IMR-90 (cell line): ENCODE results near the gene LIMK2. TPM values are rescaled to one million over a fixed set of nuclear protein-coding genes. Genes with fewer than 3 reads are reported as not detected.

ENCODE experiments used
- ATAC-seq: fragments of 200-7000 bp; cut with Tn5 transposase; 2 replicates; pipeline ENCODE4 v1.9.1; 2020; ENCODE audit warnings: low read depth, mild to moderate bottlenecking, moderate library complexity
- BruUV-seq: library from RNA; stranded (reverse); fragments of 400-500 nt; replicated peaks from 2 replicates; lab custom pipeline; 2021; lab: Mats Ljungman, UMichigan
- CTCF ChIA-PET: fragments of 300-600 bp; formaldehyde crosslinking; extraction: SDS; loops from one replicate; lab custom pipeline; 2021; ENCODE audit warnings: antibody characterized with exemption; lab: Yijun Ruan, JAX
- POLR2A ChIA-PET: fragments of 300-600 bp; sonication (Branson Sonifier 250); formaldehyde crosslinking; loops from one replicate; lab custom pipeline; 2022; ENCODE audit warnings: antibody characterized with exemption; ENCODE audit not compliant: unreplicated experiment; lab: Charles Lee
- DNase-seq: peaks from one replicate; pipeline ENCODE4 v3.0.0; 2013
- H2AFZ ChIP-seq: replicated peaks from 2 replicates; pipeline ENCODE3; 2013; ENCODE audit warnings: low read length, mild to moderate bottlenecking; ENCODE audit not compliant: poor library complexity
- H2AK5ac ChIP-seq: 2 replicates; pipeline ENCODE4 v1.6.1; 2013; ENCODE audit warnings: low read depth, low read length, inconsistent platforms
- H2AK9ac ChIP-seq: replicated peaks from 2 replicates; pipeline ENCODE3; 2013; ENCODE audit warnings: mild to moderate bottlenecking, low read depth, low read length, moderate library complexity; ENCODE audit not compliant: poor library complexity
- H2BK120ac ChIP-seq: 2 replicates; pipeline ENCODE4 v1.6.1; 2013; ENCODE audit warnings: low read depth, low read length, inconsistent platforms
- H2BK15ac ChIP-seq: 3 replicates; pipeline ENCODE4 v1.6.1; 2013; ENCODE audit warnings: low read depth, low read length, inconsistent platforms
- H2BK20ac ChIP-seq: 2 replicates; pipeline ENCODE4 v1.6.1; 2013; ENCODE audit warnings: low read depth, mild to moderate bottlenecking, inconsistent platforms, low read length, moderate library complexity
- H2BK5ac ChIP-seq: 2 replicates; pipeline ENCODE4 v1.6.1; 2013; ENCODE audit warnings: mild to moderate bottlenecking, low read depth, low read length, inconsistent platforms; ENCODE audit not compliant: poor library complexity, severe bottlenecking
- H3K14ac ChIP-seq: replicated peaks from 2 replicates; pipeline ENCODE4 v1.6.1; 2013; ENCODE audit warnings: low read depth, low read length, inconsistent platforms
- H3K18ac ChIP-seq: 2 replicates; pipeline ENCODE4 v1.6.1; 2013; ENCODE audit warnings: low read depth, low read length, control low read depth
- H3K23ac ChIP-seq: 2 replicates; pipeline ENCODE4 v1.6.1; 2013; ENCODE audit warnings: low read depth, low read length, inconsistent platforms
- H3K27ac ChIP-seq: 2 replicates; pipeline ENCODE4 v1.5.1; 2013; ENCODE audit warnings: mild to moderate bottlenecking, control low read depth, low read length; ENCODE audit not compliant: insufficient read depth
- H3K27me3 ChIP-seq: 2 replicates; pipeline ENCODE4 v1.6.1; 2013; ENCODE audit warnings: low read length; ENCODE audit not compliant: control insufficient read depth, insufficient read depth
- H3K36me3 ChIP-seq: 2 replicates; pipeline ENCODE4 v1.6.1; 2013; ENCODE audit warnings: low read length, mixed read lengths; ENCODE audit not compliant: control insufficient read depth, insufficient read depth
- H3K4ac ChIP-seq: 2 replicates; pipeline ENCODE4 v1.6.1; 2013; ENCODE audit warnings: low read depth, low read length, inconsistent platforms
- H3K4me1 ChIP-seq: 2 replicates; pipeline ENCODE4 v1.6.1; 2013; ENCODE audit warnings: low read length, mixed read lengths; ENCODE audit not compliant: control insufficient read depth, insufficient read depth
- H3K4me2 ChIP-seq: 2 replicates; pipeline ENCODE4 v1.6.1; 2013; ENCODE audit warnings: low read depth, mild to moderate bottlenecking, control low read depth, low read length, moderate library complexity
- H3K4me3 ChIP-seq: 2 replicates; pipeline ENCODE4 v1.5.1; 2013; ENCODE audit warnings: low read depth, mild to moderate bottlenecking, control low read depth, low read length, moderate library complexity; ENCODE audit not compliant: insufficient read depth
- H3K56ac ChIP-seq: 2 replicates; pipeline ENCODE4 v1.6.1; 2013; ENCODE audit warnings: low read length, inconsistent platforms; ENCODE audit not compliant: insufficient read depth; ENCODE audit errors: extremely low read depth
- H3K79me1 ChIP-seq, 2 experiments: 2 replicates each; pipeline ENCODE4 v1.6.1; 2013; ENCODE audit warnings: low read length in 2 of 2, inconsistent platforms in 1 of 2, low read depth in 1 of 2
- H3K9ac ChIP-seq: 2 replicates; pipeline ENCODE4 v1.6.1; 2013; ENCODE audit warnings: low read depth, low read length, control low read depth
- H3K9me1 ChIP-seq: 2 replicates; pipeline ENCODE4 v1.6.1; 2013; ENCODE audit warnings: low read length, inconsistent platforms; ENCODE audit not compliant: insufficient read depth
- H3K9me3 ChIP-seq: 2 replicates; pipeline ENCODE4 v1.6.1; 2013; ENCODE audit warnings: low read length; ENCODE audit not compliant: control insufficient read depth, insufficient read depth
- H4K20me1 ChIP-seq: 2 replicates; pipeline ENCODE4 v1.6.1; 2013; ENCODE audit warnings: low read length, inconsistent platforms; ENCODE audit not compliant: insufficient read depth
- H4K5ac ChIP-seq: 2 replicates; pipeline ENCODE4 v1.6.1; 2013; ENCODE audit warnings: mild to moderate bottlenecking, low read depth, low read length, control low read depth
- H4K8ac ChIP-seq, 2 experiments: 2 replicates each; pipeline ENCODE4 v1.6.1; 2013; ENCODE audit warnings: low read depth in 2 of 2, low read length in 2 of 2, control low read depth in 1 of 2, inconsistent platforms in 1 of 2
- H4K91ac ChIP-seq: 2 replicates; pipeline ENCODE4 v1.6.1; 2013; ENCODE audit warnings: low read depth, low read length, inconsistent platforms; ENCODE audit not compliant: insufficient read depth
- BHLHE40 ChIP-seq: fragments of 150-350 bp; IDR thresholded peaks from 2 replicates; pipeline ENCODE4 v1.6.1; 2016; ENCODE audit warnings: mild to moderate bottlenecking, low read depth, low read length
- CEBPB ChIP-seq: IDR thresholded peaks from 2 replicates; pipeline ENCODE4 v1.6.1; 2012; ENCODE audit warnings: low read depth, low read length, improper control_type of control experiment
- CHD1 ChIP-seq: IDR thresholded peaks from 2 replicates; pipeline ENCODE4 v1.6.1; 2012; ENCODE audit warnings: low read depth, low read length, improper control_type of control experiment
- FOS ChIP-seq: fragments of 150-350 bp; IDR thresholded peaks from 2 replicates; pipeline ENCODE4 v1.6.1; 2016; ENCODE audit warnings: low read depth, low read length
- MAFK ChIP-seq: IDR thresholded peaks from 2 replicates; pipeline ENCODE4 v1.6.1; 2012; ENCODE audit warnings: low read depth, low read length, improper control_type of control experiment
- MAZ ChIP-seq: IDR thresholded peaks from 2 replicates; pipeline ENCODE4 v1.6.1; 2012; ENCODE audit warnings: low read depth, mild to moderate bottlenecking, low read length, improper control_type of control experiment, moderate library complexity, borderline replicate concordance
- MXI1 ChIP-seq: IDR thresholded peaks from 2 replicates; pipeline ENCODE4 v1.6.1; 2012; ENCODE audit warnings: low read depth, mild to moderate bottlenecking, low read length, moderate library complexity, borderline replicate concordance
- NFE2L2 ChIP-seq: fragments of 150-350 bp; IDR thresholded peaks from 2 replicates; pipeline ENCODE4 v1.6.1; 2016; ENCODE audit warnings: low read depth, mild to moderate bottlenecking, low read length
- WGBS, 2 experiments: methylation state at CpG; one replicate each; pipeline versions ENCODE4 v1.1.5 to v1.1.7; 2013; ENCODE audit warnings: missing lambda C conversion rate in 2 of 2; ENCODE audit not compliant: insufficient read length in 1 of 2; ENCODE audit errors: extremely low coverage in 2 of 2; 5-methylcytosine and 5-hydroxymethylcytosine counted together
- dilution Hi-C: fragments of 300-500 bp; cut with HindIII; formaldehyde crosslinking; loops from one replicate; pipeline ENCODE4 v1.14.3; 2018; ENCODE audit warnings: low sequenced_read_pairs; ENCODE audit not compliant: unreplicated experiment
- in situ Hi-C: fragments of 300-500 bp; cut with MboI; formaldehyde crosslinking; loops from 3 replicates; pipeline ENCODE4 v1.14.3; 2019; ENCODE audit warnings: low sequenced_read_pairs, inconsistent platforms, mixed read lengths
- intact Hi-C: fragments of 100-400 bp; cut with micrococcal nuclease; formaldehyde crosslinking; loops from 2 replicates; pipeline ENCODE4 v1.10.0; 2022
- polyA plus RNA-seq, 3 experiments: library from polyadenylated mRNA; depleted of rRNA; stranded (reverse); fragments of >200 nt; gene quantifications; 2 replicates each; pipeline ENCODE4 v1.2.3, GENCODE V29; 2012; ENCODE audit warnings: low replicate concordance in 1 of 3
- total RNA-seq: library from RNA; depleted of rRNA; stranded (reverse); fragments of >200 nt; gene quantifications from 2 replicates; pipeline ENCODE4 v1.2.3, GENCODE V29; 2012
- TF ChIP-seq, protein P1 (sequence below): fragments of 150-350 bp; IDR thresholded peaks from 2 replicates; pipeline ENCODE4 v1.6.1; 2016; ENCODE audit warnings: low read depth, mild to moderate bottlenecking, low read length, moderate library complexity, borderline replicate concordance

The LIMK2 gene
- total and polyA plus RNA-seq, 2 of the 4 experiments (the other 2 are of a cell fraction): 14.5 to 31.9 TPM

DNA sequence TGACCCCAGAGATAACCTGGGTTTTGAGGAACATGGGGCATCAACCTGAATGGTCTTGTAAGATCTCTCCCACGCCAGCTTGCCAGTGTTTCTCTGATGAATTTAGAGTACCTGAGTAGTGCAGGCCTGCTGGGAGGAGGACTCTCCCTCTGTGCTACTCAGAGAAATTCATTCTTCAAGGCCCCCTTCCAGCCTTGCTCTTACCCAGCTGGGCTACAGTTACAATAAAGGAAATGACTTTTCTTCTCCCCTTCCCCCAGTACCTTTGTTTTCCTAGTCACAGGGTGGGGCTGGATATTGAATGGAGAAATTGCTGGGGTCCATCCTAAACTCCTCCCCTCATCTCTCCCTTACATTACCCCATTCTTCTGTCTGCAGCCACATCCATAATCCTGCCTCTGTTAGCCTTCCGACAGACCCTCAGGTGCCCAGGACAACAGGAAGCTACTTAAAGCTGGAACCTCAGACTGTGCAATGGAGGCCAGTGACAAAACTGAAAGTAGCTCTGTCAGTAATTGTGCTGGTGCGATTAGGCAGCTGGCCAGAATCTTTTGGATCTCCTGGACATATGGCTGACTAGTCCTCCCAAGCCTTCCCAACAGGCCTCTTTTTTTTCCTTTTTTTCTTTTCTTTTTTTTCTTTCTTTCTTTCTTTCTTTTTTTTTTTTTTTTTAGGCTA lies 17.4 kb downstream of the LIMK2 start (continued):
- TF ChIP-seq CHD1: no peak
- no peak for TF ChIP-seq FOS

GRCh38 chr22:31230155-31230870 lies 18.2 kb downstream of the LIMK2 start:
- Histone ChIP-seq H3K18ac (peak overlapping the region; percentile 25; the same call in 1 of the 2 replicates), H4K5ac (no peak overlapping the region), H3K79me1 (peaks cover 15 to 34% of the 10 kb centered on the region in 2 experiments; a peak in 3 of 4 replicates), H3K14ac (no peak overlapping the region), H3K56ac (no peak overlapping the region), H3K4me2 (peak overlapping the region; percentile 8; the same call in 1 of the 2 replicates), H3K27ac (no peak overlapping the region), H3K4me3 (no peak overlapping the region), H3K36me3 (peaks cover 1% of the 10 kb centered on the region; the same call in 1 of the 2 replicates), H3K9me1 (peaks cover 19% of the 10 kb centered on the region), H4K20me1 (no peaks in the 10 kb centered on the region), H3K4me1 (peaks cover 15% of the 10 kb centered on the region), H4K91ac (no peak overlapping the region), H3K9me3 (no peaks in the 10 kb centered on the region), H2BK5ac (no peak overlapping the region), H2AK9ac (no peak overlapping the region), H2BK120ac (no peak overlapping the region), H4K8ac (peak overlapping the region in 1 of 2 experiments; percentile 5; a peak in 1 of 4 replicates), H3K23ac (no peak overlapping the region), H2AFZ (no peak overlapping the region), H3K27me3 (no peaks in the 10 kb centered on the region), H3K9ac (0 out of 2 replicates have a peak overlapping the region, but pooled peaks have one; percentile 28), H2BK20ac (no peak overlapping the region), H2BK15ac (no peak overlapping the region), H2AK5ac (no peak overlapping the region), H3K4ac (no peak overlapping the region)
- TF ChIP-seq MAFK (no peak), CEBPB (peak; percentile 54), NFE2L2 (no peak), CHD1 (no peak), BHLHE40 (no peak), FOS (no peak), MXI1 (no peak), MAZ (no peak)
- TF ChIP-seq, protein P1, sequence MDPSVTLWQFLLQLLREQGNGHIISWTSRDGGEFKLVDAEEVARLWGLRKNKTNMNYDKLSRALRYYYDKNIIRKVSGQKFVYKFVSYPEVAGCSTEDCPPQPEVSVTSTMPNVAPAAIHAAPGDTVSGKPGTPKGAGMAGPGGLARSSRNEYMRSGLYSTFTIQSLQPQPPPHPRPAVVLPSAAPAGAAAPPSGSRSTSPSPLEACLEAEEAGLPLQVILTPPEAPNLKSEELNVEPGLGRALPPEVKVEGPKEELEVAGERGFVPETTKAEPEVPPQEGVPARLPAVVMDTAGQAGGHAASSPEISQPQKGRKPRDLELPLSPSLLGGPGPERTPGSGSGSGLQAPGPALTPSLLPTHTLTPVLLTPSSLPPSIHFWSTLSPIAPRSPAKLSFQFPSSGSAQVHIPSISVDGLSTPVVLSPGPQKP: no peak
- CTCF ChIA-PET: interaction anchor here (0.6 to 1.6 kb wide), 7 partner anchors 10 to 123 kb away, joined by 3 to 8 read pairs (median 3); partner anchors contain the start of genes LIMK2, RNF185 and SELENOM
- POLR2A ChIA-PET: no interaction called here
- in situ Hi-C loops: loop anchor here (10.0 kb wide), 2 partner anchors 116 to 286 kb away; no protein-coding TSS in a partner anchor
- intact Hi-C loops: loop anchor here (2.0 to 5.0 kb wide), 5 partner anchors 18 to 468 kb away; partner anchors contain the start of genes LIMK2 and RNF185
- WGBS, 2 experiments: no CpG with 5 or more reads among the region's 6 CpGs
- ATAC-seq (peak; percentile 14), DNase-seq (peak; percentile 44)
- dilution Hi-C loops: no loop called here
- no TSS peak for BruUV-seq
